WI38 (cell line): ENCODE results near the gene SERTAD3.
"Not testable (repeated sequence)": the region's sequence is repeated elsewhere in the genome, so short reads cannot be mapped to it uniquely, and the experiment has no call there.

Experiments used
- H3K4me3 ChIP-seq: 2 replicates; pipeline ENCODE4 v1.5.1; 2011; ENCODE audit warnings: low read depth, mild to moderate bottlenecking, control low read depth, low read length
- TF ChIP-seq, protein P1 (sequence below): IDR thresholded peaks from 2 replicates; pipeline ENCODE4 v1.5.1; 2012; ENCODE audit warnings: low read depth, mild to moderate bottlenecking, control low read depth, low read length

SERTAD3 gene

DNA sequence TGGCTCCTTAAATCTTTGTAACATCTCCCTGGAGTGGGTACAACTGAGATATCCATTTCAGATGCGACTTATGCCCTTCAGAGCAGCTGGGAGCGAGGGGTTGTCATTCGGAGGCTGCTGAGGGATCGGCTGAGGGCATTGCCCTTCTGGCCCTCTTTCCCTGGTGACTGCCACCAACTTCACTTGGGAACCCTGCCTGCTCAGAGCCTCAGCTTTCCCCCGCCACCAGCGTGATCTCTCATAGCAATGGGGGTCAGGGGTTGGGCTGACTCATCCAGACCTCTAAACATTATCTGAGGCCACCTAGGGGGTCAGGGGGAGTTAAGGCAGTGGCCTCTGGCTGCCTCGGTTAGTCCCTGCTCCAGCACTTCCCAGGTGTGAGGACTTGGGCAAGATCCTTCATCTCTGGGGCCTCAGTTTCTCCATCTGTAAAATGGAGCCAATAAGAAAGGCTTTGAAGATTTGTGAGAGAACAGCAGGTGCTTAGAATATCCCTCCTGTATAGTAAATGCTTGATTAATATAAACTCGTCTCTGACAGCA is 32.1 kb downstream of the SERTAD3 start:
- TF ChIP-seq, protein P1, sequence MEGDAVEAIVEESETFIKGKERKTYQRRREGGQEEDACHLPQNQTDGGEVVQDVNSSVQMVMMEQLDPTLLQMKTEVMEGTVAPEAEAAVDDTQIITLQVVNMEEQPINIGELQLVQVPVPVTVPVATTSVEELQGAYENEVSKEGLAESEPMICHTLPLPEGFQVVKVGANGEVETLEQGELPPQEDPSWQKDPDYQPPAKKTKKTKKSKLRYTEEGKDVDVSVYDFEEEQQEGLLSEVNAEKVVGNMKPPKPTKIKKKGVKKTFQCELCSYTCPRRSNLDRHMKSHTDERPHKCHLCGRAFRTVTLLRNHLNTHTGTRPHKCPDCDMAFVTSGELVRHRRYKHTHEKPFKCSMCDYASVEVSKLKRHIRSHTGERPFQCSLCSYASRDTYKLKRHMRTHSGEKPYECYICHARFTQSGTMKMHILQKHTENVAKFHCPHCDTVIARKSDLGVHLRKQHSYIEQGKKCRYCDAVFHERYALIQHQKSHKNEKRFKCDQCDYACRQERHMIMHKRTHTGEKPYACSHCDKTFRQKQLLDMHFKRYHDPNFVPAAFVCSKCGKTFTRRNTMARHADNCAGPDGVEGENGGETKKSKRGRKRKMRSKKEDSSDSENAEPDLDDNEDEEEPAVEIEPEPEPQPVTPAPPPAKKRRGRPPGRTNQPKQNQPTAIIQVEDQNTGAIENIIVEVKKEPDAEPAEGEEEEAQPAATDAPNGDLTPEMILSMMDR: no peak
- H3K4me3 ChIP-seq: no peak overlapping the region

DNA sequence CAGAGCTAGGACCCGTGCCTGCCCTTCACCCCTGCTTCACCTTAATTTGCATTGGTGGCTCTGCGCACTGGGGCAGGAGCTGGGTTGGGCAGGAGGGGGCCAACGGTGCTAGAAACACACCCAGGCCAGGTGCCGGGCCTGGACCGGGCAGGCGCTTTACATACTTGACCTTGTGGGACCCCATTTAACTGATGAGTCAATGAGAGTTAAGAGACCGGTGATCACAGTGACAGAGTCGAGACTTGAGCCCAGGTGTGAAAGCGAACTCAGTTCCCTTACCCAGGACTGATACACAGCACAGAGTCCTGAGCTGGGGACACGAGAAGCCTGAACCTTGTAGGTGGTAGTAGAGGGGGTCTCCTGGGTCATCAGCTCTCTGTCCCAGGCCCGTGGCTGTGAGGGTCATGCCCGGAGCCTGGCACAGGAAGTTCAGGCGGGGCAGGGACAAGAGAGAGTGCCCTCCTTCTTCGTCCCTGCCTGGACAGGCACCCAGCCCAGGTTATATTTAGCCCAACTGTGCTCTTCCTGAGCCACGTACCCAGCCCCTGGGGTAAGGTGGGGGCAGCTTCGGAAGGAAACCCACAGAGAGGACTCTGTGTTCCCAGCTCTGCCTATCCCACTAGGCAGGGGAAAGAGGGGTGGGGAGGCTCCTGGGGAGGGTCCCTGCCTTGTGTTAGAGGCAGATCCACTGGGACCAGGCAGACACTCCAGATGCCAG is 32.9 kb downstream of the SERTAD3 start:
- H3K4me3 ChIP-seq: no peak overlapping the region
- TF ChIP-seq, protein P1: no peak

DNA sequence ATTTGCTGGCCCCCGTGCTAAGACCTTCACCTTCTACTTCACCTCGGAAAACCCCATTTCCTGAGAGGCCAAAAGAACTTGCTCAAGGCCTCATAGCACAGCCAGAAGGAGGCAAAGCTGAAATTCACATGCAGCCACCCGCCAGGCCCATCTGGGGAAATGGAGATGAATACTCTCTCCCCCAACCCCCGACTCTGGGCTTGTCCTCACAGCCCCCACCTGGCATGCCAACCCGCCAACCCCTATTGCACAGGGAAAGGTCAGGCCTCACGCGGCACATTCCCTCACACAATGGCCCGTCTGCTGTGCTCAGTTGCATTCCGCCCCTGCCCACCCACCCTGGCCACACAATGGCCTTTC is 34.1 kb downstream of the SERTAD3 start:
- TF ChIP-seq, protein P1: no peak
- no peak overlapping the region for H3K4me3 ChIP-seq

DNA sequence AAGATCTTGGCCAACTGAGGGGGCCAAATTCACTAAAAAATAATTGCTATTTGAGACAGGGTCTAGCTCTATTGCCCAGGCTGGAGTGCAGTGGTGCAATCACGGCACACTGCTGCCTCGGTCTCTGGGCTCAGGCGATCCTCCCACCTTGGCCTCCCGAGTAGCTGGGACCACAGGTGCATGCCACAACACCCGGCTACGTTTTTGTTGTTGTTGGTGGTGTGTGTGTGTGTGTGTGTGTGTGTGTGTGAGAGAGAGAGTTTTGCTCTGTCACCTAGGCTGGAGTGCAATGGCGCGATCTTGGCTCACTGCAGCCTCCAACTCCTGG is 35.6 kb downstream of the SERTAD3 start:
- H3K4me3 ChIP-seq: not testable (repeated sequence)

DNA sequence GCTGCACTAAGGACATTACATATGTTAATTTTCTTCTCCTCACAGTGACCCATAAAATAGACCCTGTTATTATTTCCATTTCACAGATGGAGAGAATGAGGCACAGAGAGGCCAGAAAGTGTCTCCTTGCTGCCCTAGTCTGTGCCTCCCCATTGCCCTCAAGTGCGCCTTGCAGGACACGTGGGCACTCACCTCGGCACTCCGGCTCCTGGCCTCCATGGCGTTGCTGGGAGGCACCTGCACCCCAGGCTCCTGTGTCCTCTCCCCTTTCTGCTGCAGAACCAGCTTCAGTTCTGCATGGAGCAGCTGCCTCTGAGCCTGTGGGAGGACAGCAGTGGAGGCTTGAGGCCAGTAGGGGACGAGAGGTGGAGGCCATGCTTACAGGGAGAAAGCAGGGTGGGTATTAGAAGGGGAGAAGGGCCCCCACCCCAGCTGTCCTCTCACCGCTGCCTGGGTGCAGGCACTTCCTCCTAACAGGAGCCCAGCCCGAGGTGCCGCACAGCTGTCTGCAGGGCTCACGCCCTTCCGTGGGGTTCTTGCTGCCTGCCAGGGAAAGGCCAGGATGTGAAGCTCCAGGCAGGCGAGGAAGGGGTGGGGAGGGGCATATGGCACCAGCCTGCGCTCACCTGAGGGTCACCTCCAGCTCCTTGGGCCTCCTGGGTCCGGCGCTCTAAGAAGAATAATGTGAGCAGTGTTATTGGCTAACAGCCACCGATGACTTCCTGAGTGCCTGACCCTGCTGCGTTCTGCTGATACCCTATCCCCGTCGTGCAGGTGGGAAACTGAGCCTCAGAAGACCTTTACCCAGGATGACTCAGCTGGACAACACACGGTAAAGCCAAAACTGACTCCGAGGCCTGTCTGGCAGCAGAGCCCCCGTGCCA is 36.2 kb downstream of the SERTAD3 start:
- H3K4me3 ChIP-seq: no peak overlapping the region
- TF ChIP-seq, protein P1: no peak

DNA sequence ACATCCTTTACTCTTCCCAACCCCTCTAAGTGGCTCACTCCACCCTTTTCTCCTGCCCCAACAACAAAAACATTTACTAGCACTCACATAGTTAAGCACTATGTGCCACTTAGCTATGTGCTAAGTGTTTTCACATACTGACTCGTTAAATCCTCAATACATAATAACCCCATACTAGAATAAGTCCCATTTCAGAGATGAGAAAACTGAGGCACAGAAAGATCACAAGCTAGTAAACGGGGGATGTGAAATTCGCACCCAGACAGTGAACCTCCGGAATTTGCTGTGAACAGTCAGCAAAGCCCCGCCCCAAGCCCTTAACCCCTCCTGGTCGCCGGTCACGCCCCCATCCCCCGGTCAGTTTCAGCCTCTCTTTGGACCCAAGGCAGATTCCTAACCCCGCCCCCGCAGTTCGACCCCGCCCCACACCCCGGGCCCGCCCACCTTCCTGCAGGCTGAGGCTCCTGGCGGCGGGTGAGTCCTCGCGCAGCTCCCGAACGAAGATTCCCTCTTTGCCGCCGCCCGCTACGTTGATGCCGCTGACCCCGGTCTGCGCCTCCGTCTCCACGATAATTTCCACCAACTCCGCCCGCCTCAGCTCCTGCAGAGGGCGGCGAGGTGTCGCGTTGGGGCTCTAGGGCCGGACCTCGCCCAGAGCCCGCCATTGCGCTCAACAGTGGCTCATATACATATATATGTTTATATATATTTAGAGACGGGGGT is 40.7 kb downstream of the SERTAD3 start:
- TF ChIP-seq, protein P1: no peak
- peak overlapping the region; percentile 60 for H3K4me3 ChIP-seq

DNA sequence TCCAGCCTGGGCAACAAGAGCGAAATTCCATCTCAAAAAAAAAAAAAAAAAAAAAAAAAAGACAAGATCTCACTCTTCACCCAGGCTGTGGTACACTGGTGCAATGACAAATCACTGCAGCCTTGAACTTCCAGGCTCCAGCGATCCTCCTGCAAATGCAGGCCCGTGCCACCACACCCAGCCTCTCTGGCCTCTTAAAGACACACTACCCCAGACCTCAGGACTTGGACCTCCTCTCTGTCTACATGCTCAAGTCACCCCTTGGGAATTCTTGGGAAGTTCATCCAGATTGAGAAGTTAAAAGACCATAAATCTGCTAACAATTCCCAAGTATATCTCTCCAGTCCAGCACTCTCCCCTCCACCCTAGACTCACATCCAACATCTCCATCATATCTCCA is 43.6 kb downstream of the SERTAD3 start:
- TF ChIP-seq, protein P1: no peak
- H3K4me3 ChIP-seq: no peak overlapping the region
